HS-27A (cell line): ENCODE measurements around the gene DDX25.

Source experiments
- DNase-seq: peaks from one replicate; pipeline ENCODE4 v3.0.0-alpha.2; 2012; ENCODE audit warnings: low read depth, missing footprints

Gene DDX25

GRCh38 chr11:125950696-125951651 is 46.7 kb downstream of the DDX25 start:
- DNase-seq, result no peak

DNA sequence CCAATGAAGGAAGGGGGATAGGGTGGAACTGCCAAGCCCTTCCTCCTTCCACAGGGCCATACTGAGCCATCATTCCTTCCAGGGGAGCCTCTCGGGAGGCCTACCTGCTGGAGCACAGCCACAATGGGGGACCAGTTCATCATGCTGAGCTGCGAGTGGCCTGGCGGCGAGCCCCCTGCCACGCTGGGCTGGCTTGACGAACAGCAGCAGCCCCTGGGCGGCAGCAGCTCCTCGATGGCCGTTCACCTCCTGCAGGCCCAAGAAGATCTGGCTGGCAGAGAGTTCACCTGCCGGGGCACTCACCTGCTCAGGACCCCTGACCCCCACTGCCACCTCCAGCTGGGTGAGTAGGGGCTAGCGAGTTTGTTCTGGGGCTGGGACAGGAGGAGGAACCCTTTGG is 47.4 kb downstream of the DDX25 start:
- DNase-seq, result no peak

GRCh38 chr11:125952559-125952958 is 48.3 kb downstream of the DDX25 start:
- DNase-seq, result no peak

- DNase-seq, result no peak
Measured at GRCh38 chr11:125952973-125953372, 48.7 kb downstream of the DDX25 start.

GRCh38 chr11:125953401-125953935 is 49.2 kb downstream of the DDX25 start:
- DNase-seq, result no peak

- DNase-seq, result no peak
Measured at GRCh38 chr11:125954123-125954944, 50.0 kb downstream of the DDX25 start.

DNA sequence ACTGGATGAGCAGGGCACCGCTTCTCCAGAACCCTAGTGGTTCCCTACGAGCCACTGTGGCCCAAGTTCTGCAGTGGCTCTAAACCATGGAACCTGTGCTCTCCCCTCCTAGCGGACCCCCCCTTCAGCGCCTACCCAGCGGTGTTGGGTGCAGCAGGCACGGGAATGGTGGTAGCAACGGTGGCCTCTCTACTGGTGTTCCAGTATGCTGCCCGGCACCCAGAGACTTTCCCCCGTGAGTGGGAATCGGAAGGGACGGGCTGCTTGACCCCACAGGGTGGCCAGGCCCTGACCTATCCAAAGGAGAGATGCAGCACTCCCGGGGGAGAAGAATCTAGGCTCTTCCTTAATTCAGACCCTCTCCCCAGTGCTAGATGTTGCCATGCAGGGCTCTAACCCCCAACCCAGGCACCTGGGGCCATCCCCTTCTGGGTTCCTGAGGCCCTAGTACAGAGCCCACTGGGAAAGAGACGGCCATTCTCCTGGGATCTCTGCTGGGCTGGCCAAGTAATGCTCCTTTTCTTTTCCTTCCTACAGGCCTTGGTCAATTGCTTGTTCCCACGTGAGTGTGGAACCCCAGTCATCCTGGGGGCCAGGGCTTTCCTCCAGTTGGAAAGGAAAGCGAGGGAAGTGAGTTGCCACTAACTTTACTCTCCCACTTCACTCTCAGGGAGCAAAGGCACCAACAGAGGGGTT is 50.8 kb downstream of the DDX25 start:
- no peak for DNase-seq

- no peak for DNase-seq
Measured at GRCh38 chr11:125955856-125956255, 51.5 kb downstream of the DDX25 start.

GRCh38 chr11:125956391-125957134 is 52.3 kb downstream of the DDX25 start:
- no peak for DNase-seq

DNA sequence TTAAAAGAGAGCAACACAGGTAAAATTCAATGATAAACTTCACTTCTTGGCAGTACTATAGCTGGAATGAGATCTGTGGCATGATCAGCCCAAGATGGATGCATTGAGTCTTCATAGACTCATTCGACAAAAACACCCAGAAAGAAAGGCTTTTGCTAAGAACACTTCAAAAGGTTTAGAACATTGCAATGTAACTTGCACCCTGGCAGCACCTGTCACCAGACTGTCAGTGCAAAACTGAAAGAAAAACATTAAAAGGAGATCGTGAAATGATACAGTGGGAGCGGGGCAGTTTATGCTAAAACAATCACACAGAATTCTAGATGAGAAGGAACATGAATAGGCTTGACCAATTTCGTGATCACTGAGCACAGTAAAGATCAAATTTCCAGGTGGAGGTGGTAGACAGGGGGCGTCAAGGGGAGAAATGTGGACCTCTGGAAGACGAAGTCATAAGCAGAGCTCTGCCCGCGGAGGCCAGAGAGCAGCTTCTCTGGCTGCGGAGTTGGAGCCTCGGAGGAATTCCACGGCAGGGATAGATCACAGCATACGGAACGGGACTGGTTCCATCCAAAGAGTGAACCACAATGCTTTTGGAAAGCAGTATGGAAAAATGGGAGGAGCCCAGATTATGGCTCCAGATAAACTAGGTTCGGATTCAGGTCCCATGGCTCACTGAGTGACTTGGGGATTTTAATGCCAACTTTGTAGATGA is 53.5 kb downstream of the DDX25 start:
- no peak for DNase-seq

DNA sequence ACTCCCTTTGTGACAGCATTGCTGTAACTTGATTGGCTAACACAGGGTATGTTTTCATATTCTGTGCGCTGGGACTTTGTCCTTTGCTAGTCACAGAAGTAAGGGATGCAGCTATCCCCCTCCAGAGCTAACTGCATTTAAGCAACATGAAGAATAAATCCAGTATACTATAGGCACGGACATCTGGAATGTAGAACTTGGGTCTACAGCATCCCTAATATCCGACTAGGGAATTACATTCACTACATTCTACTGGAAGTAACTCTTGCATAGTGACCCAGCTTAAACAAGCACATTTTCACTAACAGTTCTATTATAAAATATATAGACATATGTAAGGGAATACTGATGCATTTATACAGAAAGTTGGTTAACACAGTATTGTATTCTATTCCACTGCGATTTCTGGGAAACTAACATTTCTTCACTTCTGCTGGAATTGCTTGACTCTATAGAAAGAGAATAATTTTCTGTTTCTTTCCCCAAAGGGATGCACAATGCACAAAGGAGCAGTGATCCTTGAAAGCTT is 54.6 kb downstream of the DDX25 start:
- no peak for DNase-seq

GRCh38 chr11:125959511-125959910 is 55.2 kb downstream of the DDX25 start:
- DNase-seq, result no peak

DNA sequence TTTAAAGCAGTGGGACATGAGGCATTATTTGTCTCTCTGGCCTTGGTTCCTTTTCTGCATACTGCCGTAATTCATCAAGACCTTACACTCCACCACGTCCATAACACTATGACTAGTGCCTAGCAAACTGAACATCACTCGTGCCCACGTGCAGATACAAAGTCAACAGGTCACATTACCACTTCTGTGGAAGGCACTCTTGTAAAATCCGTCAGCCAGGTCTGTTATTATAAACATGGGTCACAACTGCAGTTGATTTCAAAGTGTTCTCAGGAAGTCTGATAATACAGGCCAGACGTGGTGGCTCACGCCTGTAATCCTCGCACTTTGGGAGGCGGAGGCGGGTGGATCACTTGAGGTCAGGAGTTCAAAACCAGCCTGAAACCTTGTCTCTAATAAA is 55.6 kb downstream of the DDX25 start:
- DNase-seq, result no peak

- DNase-seq, result no peak
Measured at GRCh38 chr11:125960771-125961170, 56.5 kb downstream of the DDX25 start.

DNA sequence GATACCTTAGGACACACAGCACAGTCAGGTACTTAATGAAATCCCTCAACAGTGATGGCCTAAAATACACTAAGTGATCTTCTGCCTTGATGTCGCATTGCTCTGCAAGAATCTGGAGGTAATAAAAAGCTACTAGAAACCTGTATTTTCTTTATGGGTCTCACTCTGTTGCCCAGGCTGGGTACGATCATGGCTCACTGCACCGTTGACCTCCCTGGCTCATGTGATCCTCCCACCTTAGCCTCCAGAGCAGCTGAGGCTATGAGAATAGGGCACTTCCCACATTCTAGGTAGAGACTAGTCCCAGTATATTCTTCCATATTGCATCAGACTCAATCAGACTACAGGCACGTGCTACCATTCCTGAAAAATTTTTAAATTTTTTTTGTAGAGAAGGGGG is 63.2 kb downstream of the DDX25 start:
- no peak for DNase-seq

GRCh38 chr11:125968354-125968753 is 64.0 kb downstream of the DDX25 start:
- DNase-seq, result no peak

GRCh38 chr11:125971618-125972017 is 67.3 kb downstream of the DDX25 start:
- no peak for DNase-seq

DNA sequence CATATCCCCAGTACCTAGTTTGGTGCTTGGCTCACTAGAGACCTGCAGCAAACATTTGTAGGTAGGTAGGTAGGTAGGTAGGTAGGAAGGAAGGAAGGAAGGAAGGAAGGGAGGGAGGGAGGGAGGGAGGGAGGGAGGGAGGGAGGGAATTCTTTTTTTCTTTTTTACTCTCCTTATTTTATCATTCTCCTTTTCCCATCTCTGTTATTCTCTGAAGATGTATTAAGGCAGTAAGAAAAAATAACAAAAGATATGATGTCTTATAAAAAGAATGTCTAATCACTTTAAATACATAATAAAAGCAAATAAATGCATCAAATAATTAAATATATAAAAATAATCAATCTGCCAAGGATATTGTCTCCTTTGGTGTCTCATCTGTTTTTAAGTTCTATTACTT is 70.0 kb downstream of the DDX25 start:
- DNase-seq, result no peak

DNA sequence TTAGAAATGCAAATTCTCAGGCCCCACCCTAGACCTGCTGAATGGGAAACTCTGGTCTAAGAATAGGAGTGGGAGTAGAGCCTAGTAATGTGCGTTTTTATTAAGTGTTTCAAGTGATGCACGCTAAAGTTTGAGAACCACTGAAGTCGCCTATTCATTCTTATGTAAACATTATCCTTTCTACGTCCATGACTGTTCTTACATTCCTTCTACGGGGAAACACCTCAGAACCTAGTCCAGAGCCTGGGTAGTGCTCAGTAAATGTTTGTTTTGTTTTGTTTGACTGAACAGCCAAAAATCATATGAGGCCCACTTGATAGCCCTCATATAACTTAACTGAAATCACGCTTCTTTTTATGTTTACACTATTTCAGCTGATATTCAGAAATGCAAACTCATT is 71.3 kb downstream of the DDX25 start:
- no peak for DNase-seq

- DNase-seq, result no peak
Measured at GRCh38 chr11:125976156-125976555, 71.8 kb downstream of the DDX25 start.

GRCh38 chr11:125977333-125977732 is 73.0 kb downstream of the DDX25 start:
- DNase-seq, result no peak
